GM10847 (cell line): Measurements from ENCODE around the gene GCDH.
A peak's percentile ranks its signal among the peaks of the same experiment; 100 is the strongest.

ENCODE experiments used
- POLR2A ChIP-seq: IDR thresholded peaks from 2 replicates; pipeline ENCODE4 v1.6.1; 2011; ENCODE audit not compliant: insufficient read length; ENCODE audit errors: extremely low read depth

Gene GCDH

GRCh38 chr19:12922959-12923358, 32.0 kb downstream of the GCDH start:
- TF ChIP-seq POLR2A, result no peak

GRCh38 chr19:12924621-12925310, 33.8 kb downstream of the GCDH start:
- no peak for TF ChIP-seq POLR2A

GRCh38 chr19:12930002-12930645, 39.2 kb downstream of the GCDH start:
- TF ChIP-seq POLR2A, result no peak

GRCh38 chr19:12932392-12933286, 41.7 kb downstream of the GCDH start:
- TF ChIP-seq POLR2A, result no peak

GRCh38 chr19:12933287-12934072, 42.5 kb downstream of the GCDH start, which contains the start of gene FARSA:
Gene FARSA, minus strand, starts transcription at chr19:12933711. Its CDS starts 15 bp downstream, at chr19:12933696.
- TF ChIP-seq POLR2A, result peak; percentile 95

- TF ChIP-seq POLR2A, result no peak
These were observed 44.1 kb downstream of the GCDH start for GRCh38 chr19:12935071-12935470.

GRCh38 chr19:12936582-12936981, 45.6 kb downstream of the GCDH start:
- TF ChIP-seq POLR2A, result no peak

GRCh38 chr19:12937093-12937926, 46.4 kb downstream of the GCDH start:
- no peak for TF ChIP-seq POLR2A

GRCh38 chr19:12937927-12938778, 47.2 kb downstream of the GCDH start, which contains the start of gene CALR:
Gene CALR, plus strand, starts transcription at chr19:12938609. Its CDS starts 71 bp downstream, at chr19:12938680.
- peak; percentile 99 for TF ChIP-seq POLR2A

- no peak for TF ChIP-seq POLR2A
These were observed 48.0 kb downstream of the GCDH start for GRCh38 chr19:12938779-12939601.

GRCh38 chr19:12939975-12940423, 49.0 kb downstream of the GCDH start:
- TF ChIP-seq POLR2A, result no peak

GRCh38 chr19:12940897-12941296, 49.9 kb downstream of the GCDH start:
- no peak for TF ChIP-seq POLR2A
